ENCODE data around the gene WWTR1.

GRCh38 chr3:149481491-149481890 is 176.3 kb downstream of the WWTR1 start:
- no peak for TF ChIP-seq CTCF (optimal IDR thresholded peaks at IDR 0.05 in 1 of 3, IDR thresholded peaks at IDR 0.05 in 1 of 3, conservative IDR thresholded peaks at IDR 0.05 in 1 of 3; ENCODE audit: extremely low read depth in 1 of 3, insufficient read depth in 2 of 3, low read length in 3 of 3)
- no peak for TF ChIP-seq EZH2 (IDR thresholded peaks at IDR 0.05; ENCODE audit: low read length)
